CD1c-positive myeloid dendritic cell (primary cell): ENCODE measurements around the gene ZBTB7C.

Experiments used
- DNase-seq: peaks from one replicate; pipeline ENCODE4 v3.0.0-alpha.2; 2016; ENCODE audit errors: extremely low spot score

ZBTB7C gene

DNA sequence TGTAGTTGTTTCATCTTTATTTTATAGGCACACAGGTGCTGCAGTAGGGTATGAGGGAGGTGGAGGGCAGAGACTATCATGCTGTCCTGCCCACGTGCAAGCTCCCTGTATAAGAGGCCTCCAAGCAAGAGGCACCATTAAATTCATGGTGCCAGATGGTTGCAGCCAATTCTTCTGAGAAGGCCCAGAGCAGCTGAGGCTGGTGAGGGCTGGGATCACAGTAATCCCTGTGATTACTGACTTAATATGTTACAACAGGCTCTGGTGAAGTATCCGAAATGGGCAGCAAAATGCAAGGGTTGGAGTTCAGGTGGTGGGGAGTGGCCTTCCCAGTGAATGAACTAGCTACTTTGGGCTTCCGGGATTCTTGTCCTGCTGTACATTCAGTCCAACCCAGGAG is 286.8 kb downstream of the ZBTB7C start:
- no peak for DNase-seq

DNA sequence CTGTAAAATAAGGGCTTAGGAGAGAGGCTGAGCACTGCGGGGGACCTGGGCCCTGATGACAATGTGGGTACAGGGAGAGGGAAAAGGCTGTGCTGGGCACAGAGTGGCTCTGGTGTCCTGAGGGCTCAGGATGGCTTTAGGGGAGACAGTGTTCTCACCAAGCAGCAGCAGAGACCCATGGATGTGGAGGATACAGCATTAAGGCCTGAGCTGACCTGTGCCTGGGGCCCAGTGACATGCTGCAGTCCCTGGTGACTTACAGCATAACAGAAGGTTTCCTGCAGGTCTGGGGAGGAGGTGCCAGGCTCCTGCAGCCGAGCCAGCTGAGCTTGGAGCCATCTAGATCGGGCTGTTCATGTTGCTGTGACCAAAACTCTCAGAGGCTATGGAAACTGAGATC is 287.4 kb downstream of the ZBTB7C start:
- no peak for DNase-seq

DNA sequence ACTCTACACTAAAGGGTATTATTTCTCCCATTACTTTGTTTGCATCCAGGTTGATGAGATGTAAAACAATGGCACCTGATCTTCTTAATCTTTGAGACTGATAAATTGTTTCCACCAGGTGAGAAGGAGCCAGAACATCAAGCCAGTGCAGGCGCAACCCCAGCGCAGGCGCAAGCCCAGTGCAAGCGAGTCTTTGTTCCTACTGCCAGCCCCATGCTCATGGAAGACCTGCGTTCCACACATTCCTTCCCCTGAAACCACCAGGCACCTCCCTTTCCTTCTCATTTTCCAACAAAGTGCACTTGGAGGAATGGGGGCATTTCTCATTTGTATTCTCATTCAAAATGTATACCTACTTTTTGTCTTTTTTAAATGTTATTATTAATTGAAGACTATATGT is 290.0 kb downstream of the ZBTB7C start:
- no peak for DNase-seq

DNA sequence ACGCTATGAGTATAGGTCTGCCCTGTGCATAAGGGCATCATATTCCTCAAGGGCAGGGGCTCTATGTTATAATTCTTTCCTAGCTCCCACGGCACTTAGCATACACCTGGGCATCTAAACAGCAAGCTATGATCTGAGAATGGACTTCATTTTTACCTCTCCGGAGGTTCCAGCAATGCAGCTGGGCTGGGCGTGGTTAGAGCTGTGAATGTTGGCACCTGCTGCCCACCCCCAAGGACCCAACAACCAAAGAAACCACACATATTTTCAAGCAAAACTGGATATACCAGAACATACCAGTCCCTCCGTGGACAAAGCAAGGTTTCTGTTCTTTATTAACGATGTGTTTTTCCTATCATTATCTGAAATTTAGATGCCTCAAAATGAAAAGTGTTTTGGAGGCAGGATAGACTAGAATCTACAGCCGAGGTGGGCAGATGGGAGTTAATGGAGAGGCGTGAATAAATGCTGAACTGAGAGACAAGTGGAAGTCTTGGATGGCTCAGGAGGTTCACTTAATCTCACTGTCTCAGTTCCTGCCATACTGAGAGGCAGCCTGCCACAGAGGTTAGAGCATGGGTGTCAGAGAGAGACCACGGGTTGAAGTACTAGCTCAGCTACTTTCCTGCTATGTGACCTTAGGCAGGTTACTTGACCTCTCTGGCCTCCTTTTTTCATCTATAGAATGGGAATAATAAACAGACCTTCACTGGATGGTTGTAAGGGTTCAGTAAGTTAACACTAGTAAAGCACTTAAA is 292.1 kb downstream of the ZBTB7C start:
- no peak for DNase-seq

DNA sequence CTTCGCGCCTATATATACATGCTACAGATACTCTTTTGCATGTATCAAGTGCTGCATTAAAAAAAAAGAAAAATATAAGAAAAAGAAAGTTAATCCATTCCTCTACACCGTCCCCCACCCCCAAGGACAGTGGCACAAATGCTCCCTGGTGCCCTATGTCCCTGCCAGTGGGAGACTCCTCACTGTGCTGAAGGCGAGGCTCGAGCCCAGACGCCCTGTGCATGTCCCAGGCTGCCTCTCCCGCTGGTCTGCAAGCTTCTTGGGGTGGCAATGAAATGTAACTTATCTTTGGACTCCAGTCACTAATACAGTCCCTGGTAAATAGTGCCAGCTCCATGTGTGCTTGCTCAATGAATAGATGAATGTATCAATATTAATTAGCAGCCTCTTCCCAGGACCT is 293.2 kb downstream of the ZBTB7C start:
- DNase-seq = no peak

DNA sequence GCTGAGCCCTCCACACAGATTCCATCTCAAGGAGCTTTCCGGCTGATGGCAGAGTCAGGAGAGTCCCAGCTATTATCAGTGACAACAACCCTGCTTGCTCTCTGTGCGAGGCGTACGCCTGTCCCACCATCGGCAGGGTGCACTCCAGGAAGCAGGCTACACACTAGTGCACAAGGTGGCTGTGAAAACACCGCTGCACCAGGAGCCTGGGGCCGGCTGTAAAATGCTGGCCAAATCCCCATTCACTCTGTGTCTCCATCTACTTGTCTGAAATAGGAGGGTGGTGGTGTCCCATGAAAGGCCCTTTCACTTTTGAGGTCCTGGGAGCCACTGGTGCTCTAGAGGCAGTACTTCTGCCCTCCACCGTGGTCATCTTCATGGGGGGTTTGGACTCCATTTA is 295.5 kb downstream of the ZBTB7C start:
- no peak for DNase-seq

DNA sequence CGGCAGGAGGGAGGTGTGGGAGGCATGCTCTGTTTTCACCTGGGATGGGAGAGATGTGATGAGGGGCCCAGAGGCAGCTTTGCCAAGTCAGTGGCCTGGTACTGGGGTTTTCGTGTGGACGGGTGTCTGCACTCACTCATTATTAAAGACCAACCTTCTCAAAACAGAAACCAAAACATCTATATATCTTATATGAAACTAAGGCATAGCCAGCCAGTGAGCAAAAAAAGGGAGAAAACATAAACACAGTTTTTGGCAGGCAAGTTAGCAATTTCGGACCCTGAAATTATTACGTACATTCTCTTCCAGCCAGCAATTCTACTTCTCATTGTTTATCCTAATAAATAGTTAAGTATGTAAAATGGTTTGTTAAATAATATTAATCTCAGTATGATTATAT is 297.6 kb downstream of the ZBTB7C start:
- no peak for DNase-seq

DNA sequence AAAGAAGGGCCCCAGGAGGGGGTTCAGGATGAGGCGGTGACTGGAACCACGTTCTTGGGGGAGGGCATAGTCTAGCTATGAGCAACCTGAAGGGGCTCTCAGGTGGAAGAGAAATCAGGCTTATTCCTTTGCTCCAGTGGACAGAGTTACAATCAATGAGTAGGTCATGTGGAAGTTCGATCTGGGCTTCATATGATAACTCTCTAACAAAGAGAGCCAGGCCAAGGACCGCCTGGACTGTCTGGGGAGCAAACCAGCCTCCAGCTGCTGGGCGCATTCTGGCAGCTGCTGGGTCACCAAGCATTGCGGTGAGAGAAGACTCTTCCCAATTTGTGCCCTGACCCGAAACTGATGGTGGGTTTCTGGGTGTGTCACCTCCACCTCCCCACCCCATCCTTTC is 298.4 kb downstream of the ZBTB7C start:
- no peak for DNase-seq

DNA sequence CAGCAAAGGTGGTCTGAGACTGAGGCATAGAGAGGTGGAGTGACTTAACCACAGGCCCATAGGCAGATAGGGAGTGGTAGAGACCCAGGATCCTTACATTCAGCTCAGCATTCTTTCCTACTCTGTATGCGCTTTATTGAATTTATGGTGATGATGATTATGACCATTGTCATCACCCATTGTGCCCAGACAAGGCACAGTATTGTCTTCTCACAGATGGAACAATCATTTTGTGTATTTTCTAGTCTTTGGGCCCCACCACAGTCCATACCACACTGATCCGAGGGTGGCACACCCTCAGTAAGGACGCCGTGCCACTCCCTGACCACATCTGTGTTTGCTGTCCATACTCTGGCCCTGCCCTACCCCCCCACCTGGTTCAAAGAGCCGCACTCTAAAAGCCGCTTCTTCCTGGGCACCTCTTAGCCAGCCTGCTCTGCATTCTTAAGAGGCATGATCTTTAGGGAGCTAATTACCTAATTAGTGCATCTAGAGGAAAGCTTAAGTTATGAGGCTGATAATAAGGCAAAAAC is 299.2 kb downstream of the ZBTB7C start:
- no peak for DNase-seq

DNA sequence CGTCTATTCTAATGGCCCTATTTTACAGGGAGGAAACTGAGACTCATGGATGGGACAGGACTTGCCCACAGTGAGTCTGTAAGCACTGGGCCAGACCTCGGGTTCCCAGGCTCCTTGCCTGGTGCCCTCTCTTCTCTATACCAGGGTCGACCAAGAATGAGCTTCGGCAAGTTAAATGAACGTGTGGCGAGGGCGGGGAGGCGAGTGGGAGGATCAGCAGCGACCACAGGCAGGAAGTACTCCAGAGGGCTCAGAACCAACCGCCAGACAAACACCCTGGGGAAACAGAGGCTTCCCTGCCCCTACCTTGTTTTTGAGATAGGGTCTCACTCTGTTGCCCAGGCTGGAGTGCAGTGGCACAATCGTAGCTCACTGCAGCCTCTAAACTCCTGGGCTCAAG is 301.0 kb downstream of the ZBTB7C start:
- no peak for DNase-seq

DNA sequence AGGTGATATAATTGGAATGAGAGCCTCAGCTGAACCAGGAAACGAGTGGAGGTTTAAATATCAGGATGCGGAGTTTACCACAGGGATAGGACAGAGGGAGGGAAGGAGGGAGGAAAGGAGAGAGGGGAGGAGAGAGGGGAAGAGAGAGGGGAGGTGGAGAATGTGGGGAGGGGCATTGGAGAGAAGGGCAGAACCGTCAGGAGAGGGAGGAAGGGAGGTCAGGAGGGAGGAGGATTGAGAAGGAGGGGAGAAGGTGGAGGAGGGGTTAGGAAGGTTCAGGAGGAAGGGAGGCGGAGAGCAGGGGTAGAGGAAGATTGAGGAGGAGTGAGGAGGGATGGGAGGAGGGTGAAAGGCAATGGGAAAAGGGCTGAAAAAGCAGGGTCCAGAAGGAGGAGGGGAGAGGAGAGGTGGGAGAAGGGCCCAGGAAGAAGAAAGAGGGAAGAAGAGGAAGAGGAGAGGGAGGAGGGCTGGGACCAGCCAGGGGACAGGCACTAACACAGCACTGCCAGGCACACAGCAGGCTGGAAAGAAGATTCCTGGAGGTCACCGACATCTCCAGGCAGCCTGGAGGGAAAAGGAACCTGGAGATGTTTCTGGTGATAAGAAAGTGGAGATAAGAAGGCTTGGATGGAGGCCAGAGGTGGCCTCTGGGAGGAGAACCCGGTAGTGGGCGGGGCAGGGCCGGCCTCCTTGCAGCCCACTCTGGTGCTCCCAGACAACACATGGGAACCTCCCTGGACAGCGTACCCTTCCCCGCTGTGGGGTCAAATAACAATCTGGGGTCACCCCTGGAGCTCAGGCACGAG is 302.0 kb downstream of the ZBTB7C start:
- DNase-seq = no peak

DNA sequence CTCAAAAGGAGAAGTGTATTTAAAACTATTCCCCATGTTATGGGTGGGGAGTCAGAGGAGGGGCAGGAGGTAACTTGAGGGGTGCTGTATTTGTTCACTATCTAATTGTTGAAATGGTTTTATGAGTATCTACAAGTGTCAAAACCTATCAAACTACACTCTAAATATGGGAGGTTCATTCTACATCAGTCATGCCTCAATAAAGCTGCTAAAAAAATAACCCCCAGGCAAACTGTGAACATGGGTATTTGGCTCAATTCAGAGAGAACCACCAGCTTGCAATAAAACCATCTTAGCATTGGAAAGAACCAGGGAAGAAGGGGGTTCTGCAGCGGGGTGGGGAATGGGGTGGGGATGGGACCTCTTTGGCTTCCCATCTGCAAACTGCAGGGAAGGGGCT is 302.7 kb downstream of the ZBTB7C start:
- no peak for DNase-seq

DNA sequence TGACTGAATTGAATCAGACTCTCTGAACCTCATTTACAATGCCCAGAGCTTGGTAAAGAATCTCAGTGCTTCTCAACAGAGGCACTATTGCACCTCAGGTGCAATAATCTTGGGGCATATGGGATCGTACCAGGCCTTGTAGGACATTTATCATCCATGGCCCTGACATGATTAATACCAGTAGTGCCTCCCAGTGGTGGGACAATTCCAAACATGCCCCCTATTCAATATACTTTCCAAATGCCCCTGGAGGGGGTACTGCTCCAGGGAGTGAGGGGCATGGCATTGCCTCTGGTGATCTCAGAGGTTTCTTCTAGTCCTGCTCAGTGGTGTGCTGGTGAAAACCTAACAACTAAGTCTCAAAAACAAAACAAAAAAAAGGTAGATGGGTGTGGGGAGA is 303.9 kb downstream of the ZBTB7C start:
- DNase-seq = no peak

DNA sequence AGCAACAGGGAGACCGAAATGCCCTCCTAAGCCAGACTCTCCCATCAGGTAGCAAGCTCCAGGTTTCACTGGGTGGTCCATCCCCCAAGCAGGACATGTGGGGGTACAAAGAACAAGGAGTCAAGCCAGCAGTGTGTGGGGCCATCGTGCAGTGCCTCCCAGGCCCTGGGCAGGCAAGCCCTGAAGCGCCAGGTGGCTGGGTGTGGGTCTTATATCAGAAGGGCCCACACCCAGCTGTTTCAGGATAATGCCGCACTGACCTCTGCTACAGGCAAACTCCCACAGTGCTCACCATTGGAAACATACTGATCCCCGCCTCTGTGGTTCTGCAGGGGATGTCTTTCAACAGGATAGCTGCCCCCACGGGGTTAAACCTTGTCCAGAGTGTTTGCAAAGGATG is 304.5 kb downstream of the ZBTB7C start:
- no peak for DNase-seq

DNA sequence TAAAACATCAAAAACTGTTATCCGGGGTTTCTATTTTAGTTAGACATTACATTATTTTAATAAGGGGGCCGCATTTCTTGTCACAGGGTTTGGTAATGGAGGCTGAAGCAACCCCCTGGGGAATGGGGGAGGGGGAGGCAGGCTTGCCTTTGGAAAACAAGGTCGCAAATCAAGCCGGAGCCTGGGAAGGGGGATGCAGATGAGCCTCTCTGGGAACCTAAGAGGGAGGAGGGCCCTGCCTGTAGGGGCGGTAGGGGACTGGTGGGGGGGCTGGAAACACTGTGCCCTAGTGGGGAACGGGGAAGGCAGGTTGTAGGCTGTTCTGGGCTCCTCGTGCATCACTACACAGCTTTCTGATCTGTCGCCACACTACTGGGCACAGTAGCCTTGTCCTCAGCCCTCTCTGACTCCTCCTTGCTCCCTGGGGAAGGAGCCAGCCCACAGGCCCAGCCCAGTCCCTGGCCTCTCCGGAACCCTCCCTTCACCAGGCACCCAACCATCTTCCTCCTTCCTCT is 308.5 kb downstream of the ZBTB7C start:
- no peak for DNase-seq

DNA sequence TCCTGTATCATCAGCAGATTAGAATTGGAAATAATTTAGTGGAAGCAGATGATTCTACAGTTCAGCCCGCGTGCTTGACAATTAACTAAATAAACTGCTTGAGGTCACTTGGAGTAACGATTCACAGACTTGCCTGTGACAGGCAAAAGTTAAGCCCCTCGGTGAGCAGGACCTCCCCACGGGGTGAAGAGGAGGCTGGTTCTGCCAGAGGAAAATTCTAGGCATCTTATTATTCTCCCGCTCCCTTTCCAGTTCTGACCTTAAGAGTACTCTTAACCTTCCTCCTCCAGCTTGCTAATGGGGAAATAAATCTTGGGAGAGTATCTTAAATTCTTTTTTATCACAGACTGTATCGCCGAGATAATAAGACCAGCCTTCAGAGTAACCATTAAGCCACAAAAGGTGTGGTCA is 309.0 kb downstream of the ZBTB7C start:
- no peak for DNase-seq

DNA sequence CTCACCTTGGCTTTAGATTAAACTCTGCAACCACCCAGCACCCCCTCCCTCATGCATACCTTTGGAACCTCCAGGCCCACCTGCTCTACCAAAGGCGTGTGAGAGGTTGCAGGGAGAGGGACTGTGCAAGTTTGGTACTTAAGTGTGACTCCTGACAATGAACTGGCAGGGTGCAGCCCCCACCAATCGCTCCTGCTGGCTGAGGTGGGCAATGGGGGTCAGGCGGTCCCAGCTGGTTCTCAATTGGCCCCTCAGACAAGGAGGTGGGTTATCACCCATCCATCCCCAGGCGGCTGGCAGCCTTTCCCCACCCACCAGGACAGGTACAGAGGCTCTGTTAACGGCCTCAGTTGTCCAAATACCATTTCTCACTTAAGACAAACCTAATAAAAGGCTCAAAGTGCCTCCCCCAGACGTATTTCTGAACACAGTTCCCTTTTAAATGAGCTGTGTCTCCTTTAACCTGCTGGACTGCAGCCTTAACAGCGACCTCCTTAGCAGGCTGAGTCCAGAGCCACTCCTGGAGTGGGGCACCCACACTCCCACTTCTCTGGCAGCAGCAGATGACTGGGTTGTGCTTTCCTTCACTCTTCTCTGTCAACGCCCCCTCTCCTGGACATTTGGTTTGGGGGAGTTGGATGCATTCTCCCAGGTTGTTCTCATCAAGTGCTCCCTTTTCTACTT is 309.6 kb downstream of the ZBTB7C start:
- no peak for DNase-seq

DNA sequence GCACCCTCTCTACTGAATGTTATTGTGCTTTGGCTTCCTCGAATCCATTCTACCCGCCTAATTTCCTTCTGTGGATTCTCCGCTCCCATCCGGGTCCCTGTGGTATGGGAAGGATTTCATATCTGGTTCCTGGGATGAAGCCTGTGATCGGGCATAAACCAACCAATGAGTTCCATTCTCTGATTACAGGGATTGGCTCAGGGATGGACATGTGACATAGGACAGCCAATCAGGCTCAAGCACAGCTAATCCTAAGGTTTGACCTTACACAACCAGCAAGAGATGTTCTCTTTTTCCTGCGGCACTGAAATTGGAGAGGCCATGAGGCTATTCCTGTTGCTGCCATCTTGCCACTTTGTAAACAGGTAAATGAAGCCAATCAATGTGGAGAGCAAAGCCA is 310.6 kb downstream of the ZBTB7C start:
- DNase-seq = no peak

DNA sequence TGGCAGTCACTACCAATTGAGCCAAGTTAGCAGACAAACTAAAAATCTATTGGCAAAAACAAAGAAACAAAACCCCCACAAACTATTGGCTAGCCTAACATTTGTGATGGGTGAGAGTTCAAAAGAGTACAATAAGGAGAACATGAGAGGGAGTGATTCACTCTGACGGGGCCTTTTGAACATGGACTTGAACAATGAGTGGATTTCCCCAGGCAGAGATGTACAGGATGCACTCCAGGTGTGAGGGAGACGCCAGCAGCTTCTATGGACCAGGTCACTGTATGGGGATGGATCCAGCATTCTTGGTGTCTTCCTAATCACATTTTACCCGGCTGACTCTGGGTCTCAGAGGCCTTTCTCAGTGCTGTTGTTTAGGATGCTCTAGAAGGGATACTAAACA is 311.2 kb downstream of the ZBTB7C start:
- DNase-seq = no peak

DNA sequence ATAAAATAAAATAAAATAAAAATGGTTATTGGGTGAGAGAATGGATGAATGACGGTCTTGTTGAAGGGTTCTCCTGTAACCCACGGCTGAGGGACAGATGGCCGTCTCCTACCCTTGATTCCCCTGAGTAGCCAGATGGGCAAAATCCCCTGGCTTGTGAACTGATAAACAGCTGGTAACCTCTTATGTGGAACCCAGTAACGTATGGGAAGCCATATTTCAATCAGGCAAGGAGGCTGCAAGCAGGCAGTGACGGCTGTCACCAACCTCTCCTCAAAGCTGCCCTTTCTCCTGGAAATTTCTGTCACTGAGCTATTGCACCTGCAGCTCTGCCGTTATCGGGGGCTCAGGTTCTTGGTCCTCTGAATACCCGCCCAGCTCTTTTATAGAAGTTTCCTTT is 313.5 kb downstream of the ZBTB7C start:
- no peak for DNase-seq

DNA sequence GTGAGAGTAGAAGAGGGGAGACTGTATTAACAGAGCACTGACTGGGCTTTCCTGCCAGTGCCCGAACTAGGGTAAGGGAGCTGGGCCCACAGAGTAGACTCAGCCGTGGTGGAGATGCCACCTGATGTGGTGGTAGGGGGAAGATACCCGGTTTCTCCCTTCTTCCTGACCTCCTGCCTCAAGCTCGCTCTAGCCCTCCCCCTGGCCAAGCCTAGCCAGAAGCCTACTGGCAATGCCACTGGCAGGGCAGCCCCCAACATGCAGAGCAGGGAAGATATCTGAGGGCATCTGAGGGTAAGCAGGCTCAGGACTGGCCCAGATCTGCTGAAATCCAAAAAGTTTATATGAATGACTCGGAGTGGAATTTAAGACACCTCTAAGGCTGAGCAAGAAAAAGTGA is 316.1 kb downstream of the ZBTB7C start:
- DNase-seq = no peak

DNA sequence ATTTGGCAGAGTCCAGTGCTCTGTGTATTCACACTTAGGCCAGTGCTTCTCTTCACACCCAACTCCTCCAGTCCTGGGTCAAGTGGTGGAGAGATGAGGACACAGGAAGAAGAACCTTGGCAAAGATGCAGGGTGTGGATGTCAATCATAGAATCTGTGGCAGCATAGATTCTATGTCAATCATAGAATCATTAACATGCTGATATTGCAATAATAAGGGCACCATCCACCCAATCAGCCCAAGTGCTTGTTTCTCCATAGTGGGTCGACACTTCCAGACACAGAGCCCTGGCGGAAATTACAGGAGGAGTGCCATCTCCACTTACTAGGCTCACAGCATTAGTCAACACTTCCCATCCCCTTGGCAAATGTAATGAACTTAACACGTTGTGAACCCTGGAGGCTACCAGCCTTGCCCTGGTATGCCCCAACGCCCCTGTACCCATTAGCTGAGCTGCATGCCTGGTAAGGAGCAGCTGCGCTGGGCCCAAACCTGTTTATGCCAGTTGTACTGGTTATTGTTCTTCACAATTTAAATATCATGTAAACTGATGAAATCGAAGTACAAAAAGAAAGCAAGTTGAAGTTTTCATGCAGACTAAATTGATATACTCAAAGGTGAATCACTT is 317.2 kb downstream of the ZBTB7C start:
- no peak for DNase-seq
